Upper lobe of right lung (tissue), 1 donor: Measurements from ENCODE around the gene ZNF679. TPM values are rescaled to one million over a fixed set of nuclear protein-coding genes. Genes with fewer than 3 reads are reported as not detected.
"Not testable (repeated sequence)": the region's sequence is repeated elsewhere in the genome, so short reads cannot be mapped to it uniquely, and the experiment has no call there.

Experiments
- ATAC-seq: fragments of 200-7000 bp; cut with Tn5 transposase; one replicate; pipeline ENCODE4 v1.9.1; 2020; ENCODE audit warnings: mild to moderate bottlenecking, moderate library complexity
- DNase-seq: peaks from one replicate; pipeline ENCODE4 v3.0.0-alpha.2; 2020
- H3K27ac ChIP-seq: fragments of 200-600 bp; one replicate; pipeline ENCODE4 v1.8.0; 2022
- H3K27me3 ChIP-seq: fragments of 200-600 bp; one replicate; pipeline ENCODE4 v1.8.0; 2022; ENCODE audit warnings: mild to moderate bottlenecking
- H3K36me3 ChIP-seq: fragments of 200-600 bp; one replicate; pipeline ENCODE4 v1.8.0; 2022
- H3K4me1 ChIP-seq: fragments of 200-600 bp; one replicate; pipeline ENCODE4 v1.8.0; 2022
- H3K4me3 ChIP-seq: fragments of 200-600 bp; one replicate; pipeline ENCODE4 v1.8.0; 2022; ENCODE audit warnings: mild to moderate bottlenecking
- H3K9me3 ChIP-seq: fragments of 200-600 bp; one replicate; pipeline ENCODE4 v1.8.0; 2022
- CTCF ChIP-seq: fragments of 200-600 bp; IDR thresholded peaks from one replicate; pipeline ENCODE4 v1.8.0; 2022; ENCODE audit warnings: antibody characterized with exemption
- intact Hi-C: fragments of 100-400 bp; cut with DNase I; formaldehyde crosslinking; loops from one replicate; pipeline ENCODE4 v1.11.0; 2022
- total RNA-seq: library from RNA; stranded (reverse); fragmentation: NEBNext Ultra II Directional; extraction: Animal tissue kit (Norgen Biotek cat#: 25700); gene quantifications from one replicate; pipeline ENCODE4 v1.2.1, GENCODE V29; 2021
- donor health status: DM: no; HTN: yes; CAD: no; lungs with severe emphysema.

The ZNF679 gene
- total RNA-seq, 1 donor from 2014 or later = not detected

DNA sequence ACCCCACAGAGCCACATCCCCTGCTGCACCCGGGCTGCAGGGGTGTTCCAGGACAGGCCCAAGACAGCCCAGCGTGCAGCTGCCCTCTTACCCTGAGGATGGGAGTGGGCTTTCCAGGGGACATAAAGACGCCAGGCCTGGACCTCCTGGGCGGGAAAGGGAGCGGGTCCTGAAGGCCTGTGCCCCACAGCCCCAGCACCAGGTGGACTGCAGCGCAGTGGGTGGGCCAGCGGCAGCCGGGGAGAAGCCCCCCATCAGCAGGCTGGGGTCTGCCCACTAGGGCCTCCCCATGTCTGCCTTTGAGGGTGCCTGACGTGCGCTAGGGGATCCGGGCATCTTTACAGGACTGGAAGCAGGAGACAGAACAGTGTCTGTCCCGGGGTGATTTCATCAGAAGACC is 43.9 kb upstream of the ZNF679 start:
- peak; percentile 9 for ATAC-seq
- H3K4me1 ChIP-seq = no peaks in the 10 kb centered on the region
- peaks cover 17% of the 10 kb centered on the region for H3K27me3 ChIP-seq
- DNase-seq = no peak
- H3K9me3 ChIP-seq = no peaks in the 10 kb centered on the region
- no peaks in the 10 kb centered on the region for H3K36me3 ChIP-seq
- intact Hi-C loops = loop anchor here (5.0 kb wide), 1 partner anchor 433 kb away; no protein-coding TSS in a partner anchor
- TF ChIP-seq CTCF = no peak
- H3K27ac ChIP-seq = no peak overlapping the region
- H3K4me3 ChIP-seq = no peak overlapping the region

DNA sequence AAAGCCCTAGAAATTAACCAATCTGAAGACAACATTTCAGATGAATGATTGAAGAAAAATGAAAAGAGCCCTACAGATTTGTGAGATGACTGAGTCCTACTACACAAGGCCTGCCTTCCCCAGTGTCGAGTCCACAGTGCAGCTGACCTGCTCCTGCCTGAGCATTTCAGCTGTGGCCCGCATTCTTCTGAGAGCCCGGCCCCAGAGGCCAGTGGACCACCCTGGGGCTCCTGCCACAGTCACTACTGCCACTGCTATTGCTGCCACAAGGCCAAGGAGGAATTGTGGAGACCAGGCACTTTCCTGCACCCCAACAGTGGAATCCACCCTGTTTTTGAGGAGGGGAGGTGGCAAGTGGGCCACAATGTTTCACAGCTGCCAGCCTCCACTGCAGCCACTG is 40.9 kb upstream of the ZNF679 start:
- peaks cover 6% of the 10 kb centered on the region for H3K27me3 ChIP-seq
- no peak overlapping the region for H3K4me3 ChIP-seq
- intact Hi-C loops = no loop called here
- ATAC-seq (no peak), DNase-seq (no peak)
- H3K36me3 ChIP-seq = no peaks in the 10 kb centered on the region
- H3K4me1 ChIP-seq = no peaks in the 10 kb centered on the region
- H3K9me3 ChIP-seq = no peaks in the 10 kb centered on the region
- TF ChIP-seq CTCF = no peak
- no peak overlapping the region for H3K27ac ChIP-seq

DNA sequence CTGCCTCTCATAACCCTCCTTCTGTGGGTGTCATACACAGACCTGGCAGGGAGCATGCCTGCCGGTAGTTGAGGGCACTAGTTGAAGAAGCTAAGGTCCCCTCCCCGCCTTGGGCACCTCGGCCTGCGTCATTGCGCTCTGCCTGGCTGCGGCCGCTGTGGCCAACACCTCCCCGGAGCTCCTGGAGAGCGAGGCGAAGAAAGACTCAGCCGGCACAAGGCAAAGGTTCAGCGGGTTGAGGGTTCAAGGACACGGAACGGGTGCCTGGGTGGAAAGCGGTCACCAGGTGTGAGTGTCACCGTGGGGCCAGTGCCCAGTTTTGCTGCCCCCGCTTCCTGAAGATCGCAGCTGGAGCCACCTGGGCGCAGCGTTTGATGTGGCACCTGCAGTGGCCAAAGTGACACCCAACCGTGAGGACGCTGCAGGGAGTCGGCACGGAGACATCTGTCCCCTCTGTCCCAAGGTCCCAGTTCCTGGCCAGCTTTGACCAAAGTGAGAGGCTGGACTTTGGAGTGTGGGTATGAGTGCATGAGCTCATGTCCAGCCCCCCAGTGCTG is 36.0 kb upstream of the ZNF679 start:
- ATAC-seq (no peak), DNase-seq (no peak)
- no peak overlapping the region for H3K27ac ChIP-seq
- no peaks in the 10 kb centered on the region for H3K4me1 ChIP-seq
- intact Hi-C loops = no loop called here
- no peaks in the 10 kb centered on the region for H3K27me3 ChIP-seq
- no peaks in the 10 kb centered on the region for H3K36me3 ChIP-seq
- no peaks in the 10 kb centered on the region for H3K9me3 ChIP-seq
- H3K4me3 ChIP-seq = no peak overlapping the region
- no peak for TF ChIP-seq CTCF

DNA sequence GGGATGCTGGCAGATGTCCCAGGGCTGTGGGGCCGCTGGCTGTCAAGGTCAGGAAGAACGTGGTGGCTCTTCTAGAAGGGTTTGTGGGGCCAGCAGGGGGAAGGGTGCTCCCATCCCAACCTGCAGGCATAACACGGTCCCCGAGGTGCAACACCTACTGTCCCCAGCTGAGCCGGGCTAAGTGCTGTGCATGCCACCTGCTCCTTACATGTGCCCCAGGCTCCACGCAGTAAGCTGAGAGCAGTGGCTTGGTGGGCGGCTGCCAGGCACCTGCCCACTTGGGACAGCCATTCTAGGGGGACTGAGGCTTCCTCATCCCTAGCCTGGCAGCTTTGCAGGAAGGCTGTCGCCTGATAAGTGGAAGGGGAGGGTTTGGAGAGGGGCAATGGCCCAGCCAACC is 35.5 kb upstream of the ZNF679 start:
- ATAC-seq (peak; percentile 23), DNase-seq (no peak)
- intact Hi-C loops = no loop called here
- Histone ChIP-seq H3K4me1 (no peaks in the 10 kb centered on the region), H3K27me3 (no peaks in the 10 kb centered on the region), H3K4me3 (no peak overlapping the region), H3K9me3 (no peaks in the 10 kb centered on the region), H3K27ac (no peak overlapping the region), H3K36me3 (no peaks in the 10 kb centered on the region)
- TF ChIP-seq CTCF = no peak

- no peaks in the 10 kb centered on the region for H3K36me3 ChIP-seq
- DNase-seq = no peak
- no peak for ATAC-seq
- H3K4me3 ChIP-seq = no peak within 1 kb of the TSS
- intact Hi-C loops = no loop called here
- no peak for TF ChIP-seq CTCF
- H3K9me3 ChIP-seq = no peaks in the 10 kb centered on the region
- H3K27ac ChIP-seq = no peak within 1 kb of the TSS
- no peaks in the 10 kb centered on the region for H3K27me3 ChIP-seq
- H3K4me1 ChIP-seq = no peaks in the 10 kb centered on the region
Measured at GRCh38 chr7:64206903-64207302, 21.4 kb upstream of the ZNF679 start, which contains the start of gene ZNF735. Gene ZNF735, plus strand, starts transcription at chr7:64207203. Its CDS starts 0 bp downstream, at chr7:64207203.

GRCh38 chr7:64219710-64220298 is 8.5 kb upstream of the ZNF679 start:
- intact Hi-C loops, H3K4me3 ChIP-seq, H3K27me3 ChIP-seq, H3K36me3 ChIP-seq, H3K27ac ChIP-seq, ATAC-seq, H3K4me1 ChIP-seq, DNase-seq: not testable (repeated sequence)
- H3K9me3 ChIP-seq = peaks cover 31% of the 10 kb centered on the region
